Activated naive CD8-positive, alpha-beta T cell treated with anti-CD3 and anti-CD28 coated beads for 36 hours (primary cell): Measurements from ENCODE around the gene ARL2BP. TPM values are rescaled to one million over a fixed set of nuclear protein-coding genes. Genes with fewer than 3 reads are reported as not detected.

Experiments
- DNase-seq: peaks from one replicate; pipeline ENCODE4 v3.0.0; 2021
- H3K27ac Mint-ChIP-seq: one replicate; pipeline ENCODE4 v1.8.0; 2022; ENCODE audit warnings: mild to moderate bottlenecking, moderate library complexity, mixed read lengths
- H3K27me3 Mint-ChIP-seq: one replicate; pipeline ENCODE4 v1.8.0; 2022; ENCODE audit warnings: mild to moderate bottlenecking, mixed read lengths
- H3K36me3 Mint-ChIP-seq: one replicate; pipeline ENCODE4 v1.8.0; 2021; ENCODE audit warnings: mild to moderate bottlenecking, mixed read lengths
- H3K4me1 Mint-ChIP-seq: one replicate; pipeline ENCODE4 v1.8.0; 2021; ENCODE audit warnings: mixed read lengths
- H3K4me3 Mint-ChIP-seq: one replicate; pipeline ENCODE4 v1.8.0; 2022; ENCODE audit warnings: mild to moderate bottlenecking, moderate library complexity, mixed read lengths
- H3K9me3 Mint-ChIP-seq: one replicate; pipeline ENCODE4 v1.8.0; 2022; ENCODE audit warnings: mixed read lengths
- total RNA-seq, 2 experiments: library from RNA; stranded (reverse); gene quantifications; one replicate each; pipeline ENCODE4 v1.2.3, GENCODE V29; 2021

Gene ARL2BP
- total RNA-seq, 2 experiments from 2014 or later = 16.2 to 17.1 TPM

- Mint-ChIP-seq H3K4me1 (peaks cover 27% of the 10 kb centered on the region), H3K27ac (no peak overlapping the region), H3K4me3 (no peak overlapping the region), H3K36me3 (no peaks in the 10 kb centered on the region), H3K9me3 (no peaks in the 10 kb centered on the region), H3K27me3 (peaks cover 16% of the 10 kb centered on the region)
- DNase-seq = no peak
Measured at GRCh38 chr16:57279780-57280638, 35.0 kb downstream of the ARL2BP start.

GRCh38 chr16:57281791-57282190, 36.7 kb downstream of the ARL2BP start:
- H3K4me1 Mint-ChIP-seq = peaks cover 28% of the 10 kb centered on the region
- H3K27ac Mint-ChIP-seq = no peak overlapping the region
- no peaks in the 10 kb centered on the region for H3K36me3 Mint-ChIP-seq
- no peaks in the 10 kb centered on the region for H3K9me3 Mint-ChIP-seq
- DNase-seq = no peak
- no peak overlapping the region for H3K4me3 Mint-ChIP-seq
- peaks cover 20% of the 10 kb centered on the region for H3K27me3 Mint-ChIP-seq

DNA sequence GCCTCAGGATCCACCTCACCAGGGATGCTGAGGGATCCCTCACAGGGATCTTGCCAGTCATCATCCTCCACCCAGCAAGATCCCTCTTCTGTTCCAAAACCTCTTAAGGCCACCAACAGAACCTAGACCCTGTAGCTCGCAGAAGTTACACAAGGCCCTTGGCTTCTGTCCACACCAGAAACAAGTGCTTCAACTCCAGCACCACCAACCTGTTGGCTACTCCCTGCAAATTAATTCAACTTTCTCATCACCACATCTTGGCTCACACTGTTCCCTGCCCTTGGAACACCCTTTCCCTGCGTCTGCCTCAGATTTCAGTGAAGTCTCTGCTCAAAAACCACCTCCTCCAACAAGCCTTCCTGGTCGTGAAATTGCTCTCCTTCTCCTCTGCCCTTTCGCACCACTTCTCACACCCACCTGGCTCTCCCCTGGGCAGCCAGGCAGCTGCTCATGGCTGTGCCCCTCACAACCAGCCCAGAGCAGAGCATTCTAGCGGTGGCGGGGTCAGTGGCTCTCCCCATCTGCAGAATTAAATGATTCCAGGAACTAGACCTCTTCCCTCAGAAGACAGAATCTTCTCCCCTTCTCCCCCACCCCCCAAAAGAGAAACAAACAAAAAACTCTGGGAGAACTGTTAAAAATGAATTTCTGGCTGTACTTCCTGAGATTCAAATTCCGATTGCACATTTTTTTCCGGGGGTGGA, 37.6 kb downstream of the ARL2BP start:
- H3K4me3 Mint-ChIP-seq = no peak overlapping the region
- no peaks in the 10 kb centered on the region for H3K36me3 Mint-ChIP-seq
- H3K4me1 Mint-ChIP-seq = peaks cover 24% of the 10 kb centered on the region
- H3K9me3 Mint-ChIP-seq = no peaks in the 10 kb centered on the region
- DNase-seq = no peak
- H3K27ac Mint-ChIP-seq = no peak overlapping the region
- peaks cover 20% of the 10 kb centered on the region for H3K27me3 Mint-ChIP-seq

DNA sequence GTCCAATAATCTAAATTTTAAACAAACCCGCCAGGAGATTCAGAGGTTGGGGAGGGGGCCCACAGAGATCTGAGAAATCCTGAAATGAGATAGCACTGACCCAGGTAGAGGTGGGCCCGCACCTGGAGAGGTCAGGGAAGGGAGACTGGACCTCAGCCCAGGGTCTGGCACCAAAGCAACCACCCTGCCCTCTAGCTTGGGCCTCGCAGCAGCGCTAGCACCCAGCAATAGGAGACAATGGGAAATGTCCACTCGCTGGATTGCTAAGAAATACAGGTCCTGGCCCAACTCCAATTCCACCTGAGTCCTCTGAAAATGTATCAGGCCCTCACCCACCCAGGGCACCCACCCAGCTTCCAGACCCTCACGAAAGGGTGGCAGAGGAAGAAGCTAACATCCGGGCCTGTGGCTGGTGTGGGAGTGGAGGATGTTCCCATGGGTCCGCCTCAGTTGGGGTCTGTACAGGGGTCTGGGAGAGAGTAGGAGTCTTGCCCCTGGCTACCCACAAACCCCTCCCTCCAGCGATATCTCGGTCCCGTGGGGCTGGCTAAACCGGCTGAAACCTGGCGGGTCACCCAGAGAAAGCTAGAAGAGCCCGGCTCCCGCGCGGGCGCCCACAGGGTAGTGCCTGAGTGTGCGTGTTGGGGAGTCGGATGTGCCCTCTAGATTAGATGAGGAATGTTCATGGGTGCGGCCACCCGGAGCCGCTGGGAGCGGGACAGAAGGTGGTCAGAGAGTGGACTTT, 38.3 kb downstream of the ARL2BP start:
- no peak overlapping the region for H3K27ac Mint-ChIP-seq

GRCh38 chr16:57283959-57284208, 38.8 kb downstream of the ARL2BP start:
- H3K4me1 Mint-ChIP-seq = peaks cover 12% of the 10 kb centered on the region
- peak overlapping the region; percentile 76 for H3K4me3 Mint-ChIP-seq
- H3K27me3 Mint-ChIP-seq = peaks cover 20% of the 10 kb centered on the region
- no peak overlapping the region for H3K27ac Mint-ChIP-seq
- no peaks in the 10 kb centered on the region for H3K9me3 Mint-ChIP-seq
- H3K36me3 Mint-ChIP-seq = no peaks in the 10 kb centered on the region
- DNase-seq = no peak

More for the DNA sequence above, 38.3 kb downstream of the ARL2BP start:
- DNase-seq = no peak
- Mint-ChIP-seq H3K4me3 (peak overlapping the region; percentile 76), H3K4me1 (peaks cover 17% of the 10 kb centered on the region), H3K9me3 (no peaks in the 10 kb centered on the region), H3K36me3 (no peaks in the 10 kb centered on the region), H3K27me3 (peaks cover 20% of the 10 kb centered on the region)

GRCh38 chr16:57284209-57284951, 39.3 kb downstream of the ARL2BP start, which contains the start of gene PLLP:
TSS of gene PLLP (minus strand) at chr16:57284672. CDS start at chr16:57284540, 132 bp downstream.
- Mint-ChIP-seq H3K4me1 (peaks cover 12% of the 10 kb centered on the region), H3K9me3 (no peaks in the 10 kb centered on the region), H3K36me3 (no peaks in the 10 kb centered on the region), H3K4me3 (peak within 1 kb of the TSS; percentile 78), H3K27ac (no peak within 1 kb of the TSS), H3K27me3 (peaks cover 20% of the 10 kb centered on the region)
- DNase-seq = peak; percentile 51

DNA sequence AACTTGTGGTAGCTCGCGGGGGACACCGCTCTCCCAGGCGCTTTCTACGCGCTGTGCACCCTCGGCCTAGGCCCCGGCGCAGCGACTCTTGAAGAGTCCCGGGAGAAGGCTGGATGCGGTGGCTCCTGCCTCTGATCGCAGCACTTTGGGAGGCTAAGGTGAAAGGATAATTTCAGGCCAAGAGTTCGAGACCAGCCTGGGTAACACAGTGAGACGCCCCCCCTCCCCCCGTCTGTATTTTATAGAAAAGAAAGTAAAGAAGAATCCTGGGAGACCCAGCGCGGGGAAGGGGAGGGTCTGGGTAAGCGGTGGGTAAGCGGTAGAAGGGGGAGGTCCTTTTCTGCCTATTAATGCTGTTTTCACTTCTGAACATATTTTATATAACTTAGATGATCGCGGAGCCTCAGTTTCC, 39.9 kb downstream of the ARL2BP start:
- H3K9me3 Mint-ChIP-seq = no peaks in the 10 kb centered on the region
- H3K36me3 Mint-ChIP-seq = no peaks in the 10 kb centered on the region
- no peak for DNase-seq
- peaks cover 20% of the 10 kb centered on the region for H3K27me3 Mint-ChIP-seq
- H3K4me1 Mint-ChIP-seq = peaks cover 17% of the 10 kb centered on the region
- no peak overlapping the region for H3K27ac Mint-ChIP-seq
- peak overlapping the region; percentile 78 for H3K4me3 Mint-ChIP-seq

DNA sequence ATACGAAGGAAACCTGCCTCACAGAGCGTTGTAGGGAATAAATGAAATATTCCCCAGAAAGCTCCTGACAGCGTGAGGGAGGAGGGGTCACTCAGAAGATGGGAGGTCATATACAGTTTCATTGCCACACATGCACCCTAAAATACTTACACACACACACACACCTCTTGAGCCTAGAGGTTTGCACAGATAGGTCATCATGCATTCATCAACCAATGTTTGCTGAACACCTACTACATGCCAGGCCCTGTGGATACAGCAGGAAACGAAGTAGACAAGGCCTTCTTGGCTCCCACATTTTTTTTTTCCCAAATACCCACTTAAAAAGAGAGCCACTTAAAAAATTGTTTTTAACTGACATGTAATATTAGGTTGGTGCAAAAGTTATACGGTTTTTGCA, 40.3 kb downstream of the ARL2BP start:
- Mint-ChIP-seq H3K4me1 (peaks cover 21% of the 10 kb centered on the region), H3K27ac (no peak overlapping the region)

GRCh38 chr16:57289391-57290257, 44.6 kb downstream of the ARL2BP start:
- H3K4me3 Mint-ChIP-seq = no peak overlapping the region
- no peaks in the 10 kb centered on the region for H3K9me3 Mint-ChIP-seq
- DNase-seq = no peak
- peaks cover 17% of the 10 kb centered on the region for H3K4me1 Mint-ChIP-seq
- H3K27ac Mint-ChIP-seq = no peak overlapping the region
- H3K36me3 Mint-ChIP-seq = no peaks in the 10 kb centered on the region
- H3K27me3 Mint-ChIP-seq = peaks cover 6% of the 10 kb centered on the region

More for the DNA sequence above, 40.3 kb downstream of the ARL2BP start:
- Mint-ChIP-seq H3K4me3 (peak overlapping the region; percentile 78), H3K36me3 (no peaks in the 10 kb centered on the region), H3K9me3 (no peaks in the 10 kb centered on the region), H3K27me3 (peaks cover 20% of the 10 kb centered on the region)
- no peak for DNase-seq

- Mint-ChIP-seq H3K4me1 (peaks cover 9% of the 10 kb centered on the region), H3K36me3 (no peaks in the 10 kb centered on the region), H3K4me3 (peak overlapping the region; percentile 44), H3K27me3 (no peaks in the 10 kb centered on the region), H3K9me3 (no peaks in the 10 kb centered on the region), H3K27ac (peak overlapping the region; percentile 71)
- no peak for DNase-seq
Measured at GRCh38 chr16:57297856-57298255, 52.8 kb downstream of the ARL2BP start.

DNA sequence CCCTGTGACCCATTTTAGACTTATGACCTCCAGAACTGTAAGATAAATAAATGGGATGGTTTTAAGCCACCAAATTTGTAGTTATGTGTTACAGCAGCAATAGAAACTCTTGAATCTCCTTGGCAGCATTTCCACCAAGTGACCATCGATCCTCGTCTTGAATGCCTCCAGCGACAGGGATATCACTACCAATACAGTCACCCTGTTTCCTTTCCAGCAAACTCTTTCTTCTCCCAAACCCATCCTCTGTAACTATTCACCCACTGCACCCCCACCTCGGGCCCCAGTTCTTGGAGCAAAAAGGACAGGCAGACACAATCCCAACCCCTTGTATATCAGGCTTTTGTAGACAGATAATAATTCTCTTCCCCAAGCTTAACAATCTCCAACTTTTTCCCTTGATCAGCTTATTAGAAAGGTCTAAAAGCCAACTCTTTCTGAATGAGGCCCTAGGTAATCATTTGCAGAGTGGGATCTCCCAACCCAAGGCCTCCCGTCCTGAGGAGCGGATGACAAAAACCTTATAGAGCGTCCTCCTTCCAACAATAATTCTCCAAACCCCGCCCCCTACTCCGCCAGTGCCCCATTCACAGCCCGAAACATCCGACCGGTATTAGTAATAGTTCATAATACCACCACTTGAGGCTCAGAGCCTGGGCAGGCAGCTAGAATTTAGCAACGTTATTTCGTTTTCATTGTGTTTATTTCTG, 54.1 kb downstream of the ARL2BP start:
- Mint-ChIP-seq H3K4me3 (no peak overlapping the region), H3K27me3 (no peaks in the 10 kb centered on the region), H3K9me3 (no peaks in the 10 kb centered on the region), H3K36me3 (no peaks in the 10 kb centered on the region), H3K4me1 (peaks cover 12% of the 10 kb centered on the region), H3K27ac (peak overlapping the region; percentile 5)
- no peak for DNase-seq

- no peaks in the 10 kb centered on the region for H3K9me3 Mint-ChIP-seq
- DNase-seq = peak; percentile 85
- H3K36me3 Mint-ChIP-seq = no peaks in the 10 kb centered on the region
- H3K27ac Mint-ChIP-seq = no peak overlapping the region
- no peaks in the 10 kb centered on the region for H3K27me3 Mint-ChIP-seq
- H3K4me3 Mint-ChIP-seq = no peak overlapping the region
- peaks cover 14% of the 10 kb centered on the region for H3K4me1 Mint-ChIP-seq
Measured at GRCh38 chr16:57299719-57300386, 54.8 kb downstream of the ARL2BP start.
